ENCODE measurements around the gene PTOV1.
A peak's percentile ranks its signal among the peaks of the same experiment; 100 is the strongest.

PTOV1 gene

GRCh38 chr19:49850487-49851342 lies at the start of gene PTOV1:
PTOV1 (plus strand) TSS chr19:49851159.
- DNase-seq, result peak; percentile 63

- DNase-seq, result no peak
These were observed 49.5 kb upstream of the PTOV1 start for GRCh38 chr19:49801401-49801888.

DNA sequence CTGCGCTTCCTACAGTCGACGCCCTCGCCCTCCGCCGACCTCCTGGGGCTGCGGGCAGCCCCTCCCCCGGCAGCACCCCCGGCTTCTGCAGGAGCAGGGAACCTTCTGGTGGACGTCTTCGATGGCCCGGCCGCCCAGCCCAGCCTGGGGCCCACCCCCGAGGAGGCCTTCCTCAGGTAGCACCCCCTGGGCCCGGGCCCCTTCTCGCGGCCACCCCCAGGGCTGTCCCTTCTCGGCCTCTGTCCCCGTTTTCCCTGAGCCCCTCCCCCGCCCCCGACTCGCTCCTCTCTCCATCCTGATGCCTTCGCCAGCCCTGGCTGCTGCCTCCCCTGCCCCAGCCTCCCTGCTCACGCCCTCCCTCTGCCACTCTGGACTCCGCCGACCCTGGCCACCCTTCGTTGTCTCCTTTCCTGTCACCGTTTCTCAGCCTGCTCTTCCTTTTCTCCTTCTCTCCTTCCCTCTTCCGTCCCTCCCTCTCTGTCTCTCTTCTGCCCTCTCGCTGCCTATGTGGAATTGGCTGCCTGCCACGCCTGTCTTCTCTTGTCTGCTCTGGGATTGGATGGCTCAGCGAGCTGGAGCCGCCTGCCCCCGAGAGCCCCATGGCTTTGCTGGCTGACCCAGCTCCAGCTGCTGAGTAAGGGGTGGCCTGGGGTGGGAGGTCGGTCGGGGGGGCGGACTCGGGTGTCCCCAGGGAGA lies 48.8 kb upstream of the PTOV1 start:
- DNase-seq, result no peak

DNA sequence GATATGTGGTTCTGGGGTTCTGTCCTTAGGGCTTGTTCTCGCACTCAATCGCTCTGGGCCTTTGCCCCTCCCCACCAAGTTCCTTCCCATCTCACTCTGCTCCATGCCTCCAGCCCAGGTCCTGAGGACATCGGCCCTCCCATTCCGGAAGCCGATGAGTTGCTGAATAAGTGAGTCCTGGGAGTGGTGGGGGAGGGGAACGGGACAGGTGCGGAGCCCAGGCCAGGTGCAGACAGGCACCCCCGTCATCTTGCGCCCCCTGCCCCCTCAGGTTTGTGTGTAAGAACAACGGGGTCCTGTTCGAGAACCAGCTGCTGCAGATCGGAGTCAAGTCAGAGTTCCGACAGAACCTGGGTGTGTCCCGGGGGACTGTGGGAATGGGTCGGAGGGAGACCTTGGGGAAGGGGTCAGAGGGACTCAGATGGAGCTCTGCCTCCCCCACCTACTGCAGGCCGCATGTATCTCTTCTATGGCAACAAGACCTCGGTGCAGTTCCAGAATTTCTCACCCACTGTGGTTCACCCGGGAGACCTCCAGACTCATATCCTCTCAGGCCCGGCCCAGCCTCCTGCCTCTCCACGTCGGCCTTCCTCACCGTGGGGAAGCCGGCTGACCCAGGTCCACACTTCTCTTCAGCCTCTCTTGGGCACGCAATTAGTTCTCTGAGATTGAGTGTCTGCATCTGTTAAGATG lies 48.0 kb upstream of the PTOV1 start:
- no peak for DNase-seq

DNA sequence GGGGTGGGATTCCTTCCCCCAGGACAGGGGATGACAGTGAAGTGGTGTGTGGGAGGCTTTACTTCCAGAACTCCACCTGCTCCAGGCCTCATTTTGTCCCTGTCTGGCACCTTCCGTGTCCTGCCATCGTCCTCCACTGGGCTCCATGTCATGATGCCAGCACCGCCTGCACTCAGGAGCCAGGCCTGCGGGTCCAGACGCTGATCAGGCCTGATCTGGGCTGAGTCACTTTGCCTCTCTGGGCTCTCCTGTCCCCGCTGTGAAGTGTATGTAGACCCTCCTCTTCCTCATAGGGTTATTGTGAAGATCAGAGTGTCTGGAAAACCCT lies 47.5 kb upstream of the PTOV1 start:
- no peak for DNase-seq

- DNase-seq, result no peak
These were observed 44.9 kb upstream of the PTOV1 start for GRCh38 chr19:49805822-49806619.

DNA sequence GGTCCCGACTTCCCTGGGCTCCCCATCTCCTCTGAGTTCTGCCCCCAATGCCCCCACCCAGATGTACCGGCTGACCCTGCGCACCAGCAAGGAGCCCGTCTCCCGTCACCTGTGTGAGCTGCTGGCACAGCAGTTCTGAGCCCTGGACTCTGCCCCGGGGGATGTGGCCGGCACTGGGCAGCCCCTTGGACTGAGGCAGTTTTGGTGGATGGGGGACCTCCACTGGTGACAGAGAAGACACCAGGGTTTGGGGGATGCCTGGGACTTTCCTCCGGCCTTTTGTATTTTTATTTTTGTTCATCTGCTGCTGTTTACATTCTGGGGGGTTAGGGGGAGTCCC lies 44.4 kb upstream of the PTOV1 start:
- DNase-seq, result no peak

- no peak for DNase-seq
These were observed 43.7 kb upstream of the PTOV1 start for GRCh38 chr19:49807058-49807903.

- DNase-seq, result no peak
These were observed 42.9 kb upstream of the PTOV1 start for GRCh38 chr19:49807904-49808675.

DNA sequence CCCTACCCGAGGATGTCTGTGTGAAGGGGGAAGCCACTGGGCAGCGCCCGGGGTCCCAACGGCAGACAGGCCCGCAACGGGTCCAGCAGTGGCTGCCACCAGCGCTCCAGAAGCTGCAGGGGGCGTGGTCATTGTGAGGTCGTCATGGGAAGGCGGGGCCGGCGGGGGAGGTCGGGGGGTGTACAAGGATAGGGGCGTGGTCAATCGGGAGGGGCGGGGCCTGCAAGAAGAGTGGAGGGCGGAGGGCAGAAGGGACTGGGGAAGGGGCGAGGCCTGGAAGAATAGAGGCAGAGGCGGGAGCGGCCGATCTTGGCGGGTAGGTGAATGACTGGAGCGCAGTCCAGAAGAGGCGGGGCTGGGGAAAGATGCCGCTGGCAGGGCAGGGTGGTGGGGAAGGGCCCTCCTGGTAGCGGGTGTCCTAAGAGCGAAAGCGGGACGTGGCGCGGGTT lies 42.2 kb upstream of the PTOV1 start:
- peak; percentile 92 for DNase-seq

DNA sequence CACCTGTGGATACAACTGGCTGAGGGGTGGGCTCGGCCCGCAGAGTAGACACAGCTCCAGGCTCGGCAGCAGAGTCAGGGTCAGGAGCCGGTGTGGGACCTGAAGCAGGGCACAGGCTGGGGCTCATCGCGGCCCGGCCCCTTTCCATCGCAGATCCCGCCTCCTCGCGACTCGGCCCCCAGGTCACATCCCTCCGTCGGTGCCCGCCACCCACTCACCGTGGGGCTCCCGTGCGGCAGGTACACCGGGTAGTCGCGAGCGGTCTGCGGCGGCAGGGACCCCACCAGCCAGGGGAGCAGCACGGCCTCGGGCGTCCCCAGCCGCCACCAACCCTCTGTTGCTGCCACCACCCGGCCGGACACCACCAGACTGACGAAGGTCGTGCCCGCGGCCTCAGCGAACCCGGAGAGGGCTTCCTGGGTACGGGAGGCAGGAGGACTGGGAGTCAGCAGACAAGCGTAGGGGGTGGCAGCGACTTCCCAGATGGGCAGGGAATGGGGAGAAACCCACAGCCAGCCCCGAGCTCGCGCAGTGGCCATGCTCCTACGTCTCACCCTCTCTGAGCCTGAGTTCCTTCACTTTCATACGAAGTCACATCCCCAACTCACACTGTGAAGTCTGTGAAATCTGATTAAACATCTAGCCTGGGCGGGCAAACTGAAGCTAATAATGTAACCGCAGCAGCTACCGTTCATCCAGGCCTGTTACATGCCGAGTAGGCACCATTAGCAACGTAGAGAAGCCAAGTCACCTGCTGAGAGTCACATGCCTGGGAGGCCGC lies 41.6 kb upstream of the PTOV1 start:
- DNase-seq, result no peak

DNA sequence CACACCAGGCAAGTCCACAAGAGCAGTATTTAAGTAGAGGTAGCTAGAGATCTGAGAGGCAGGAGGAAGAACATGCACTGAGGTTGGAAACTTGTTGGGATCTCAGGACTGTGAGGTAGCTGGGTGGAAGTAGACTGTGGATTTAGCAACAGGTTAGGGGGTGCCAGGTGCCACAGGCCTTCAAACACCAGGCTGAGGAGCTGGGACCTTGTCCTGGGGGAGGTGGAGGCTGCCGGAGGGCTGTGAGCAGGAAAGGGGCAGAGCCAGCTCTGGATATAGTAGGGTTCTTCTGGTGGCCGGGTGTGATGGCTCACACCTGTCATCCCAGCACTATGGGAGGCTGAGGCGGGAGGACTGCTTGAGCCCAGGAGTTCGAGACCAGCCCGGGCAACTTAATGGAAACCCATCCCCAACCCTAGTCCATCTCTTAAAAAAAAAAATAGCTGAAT lies 41.0 kb upstream of the PTOV1 start:
- DNase-seq, result peak; percentile 33

DNA sequence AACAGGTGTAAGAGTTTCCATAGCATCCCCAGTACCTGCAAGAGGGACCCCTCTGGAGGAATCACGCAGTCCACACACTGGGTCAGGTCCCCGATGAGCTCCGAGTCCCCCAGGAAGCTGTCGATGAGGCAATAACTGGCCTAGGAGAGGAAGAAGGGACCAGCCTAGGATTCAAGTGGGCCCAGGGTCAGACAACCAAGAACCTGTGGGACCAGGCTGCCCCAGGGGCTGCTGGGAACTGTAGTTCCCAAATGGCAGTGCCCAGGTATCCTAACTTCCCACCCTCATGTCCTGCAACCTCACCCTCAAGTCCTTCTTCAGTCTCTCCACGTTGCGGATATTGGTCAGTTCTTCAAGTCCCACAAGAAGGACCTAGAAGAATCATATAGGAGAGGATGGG lies 39.6 kb upstream of the PTOV1 start:
- no peak for DNase-seq

GRCh38 chr19:49812452-49812996 lies 38.4 kb upstream of the PTOV1 start:
- DNase-seq, result no peak

DNA sequence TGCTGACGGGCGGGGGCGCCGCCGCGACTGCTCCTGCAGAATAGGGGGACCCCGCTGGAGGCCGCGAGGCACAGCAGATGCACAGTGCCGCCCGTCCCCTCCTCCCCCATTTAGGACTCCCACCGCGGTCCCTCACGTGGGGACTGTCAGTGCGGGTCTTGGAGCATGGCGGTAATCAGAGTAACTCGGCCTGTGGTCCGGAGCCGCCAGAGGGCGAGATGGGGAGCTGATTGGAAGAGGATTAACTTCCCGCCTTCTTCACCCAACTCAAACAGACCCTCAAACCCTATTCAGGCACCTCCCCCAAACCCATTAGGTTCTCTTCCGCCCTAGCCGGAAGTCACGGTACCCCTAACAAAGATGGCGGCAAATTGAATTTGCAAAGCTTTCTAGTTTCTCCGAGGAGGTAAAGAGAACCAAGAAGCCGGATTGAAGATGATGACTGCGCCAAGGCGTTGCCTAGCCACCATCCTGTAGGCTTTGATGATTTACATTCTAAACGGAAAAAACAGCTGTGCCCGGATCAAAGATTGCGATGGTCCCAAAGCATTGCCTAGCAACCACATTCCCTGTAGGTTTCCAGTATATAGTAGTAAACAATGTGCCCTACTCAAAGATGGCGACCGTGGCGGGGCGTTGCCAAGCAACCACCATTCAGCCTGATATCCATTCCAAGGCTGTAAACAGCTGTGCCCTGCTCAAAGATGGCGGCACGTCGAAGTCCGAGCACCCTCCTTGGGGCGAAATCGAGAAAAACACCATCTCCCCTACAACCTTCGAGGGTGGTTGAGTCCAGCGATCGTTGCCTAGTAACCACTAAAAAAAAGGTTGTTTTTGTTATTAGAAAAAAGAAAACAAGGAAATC lies 37.7 kb upstream of the PTOV1 start, which contains the start of gene FUZ:
FUZ (minus strand) TSS at position 296 of the 865 bp plus-strand sequence; CDS start at position 110, 186 bp downstream.
- DNase-seq, result peak; percentile 96

DNA sequence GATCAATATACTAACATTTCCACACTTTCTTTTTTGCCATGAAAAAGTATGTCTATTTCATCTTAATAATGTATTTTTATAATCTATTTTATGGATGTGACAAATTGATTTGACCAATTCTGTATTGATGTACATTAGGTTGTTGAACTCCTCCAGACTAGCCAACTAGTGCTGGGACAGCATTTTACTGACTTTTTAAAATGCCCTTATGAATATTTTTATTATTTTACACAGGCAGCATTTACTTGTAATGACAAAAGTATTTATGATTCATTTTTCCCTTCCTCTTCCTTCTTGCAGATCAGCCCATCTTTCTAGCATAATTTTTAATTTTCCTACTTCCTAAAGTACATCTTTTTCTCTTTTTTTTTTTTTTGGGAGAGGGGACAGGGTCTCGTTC lies 36.9 kb upstream of the PTOV1 start:
- no peak for DNase-seq

GRCh38 chr19:49816590-49816989 lies 34.4 kb upstream of the PTOV1 start:
- DNase-seq, result no peak

- DNase-seq, result peak; percentile 32
These were observed 32.9 kb upstream of the PTOV1 start, which contains the start of gene MED25 for GRCh38 chr19:49817964-49818648. MED25 (plus strand) TSS chr19:49818289; CDS start chr19:49818342, 53 bp downstream.
